Osteoblast (primary cell): Measurements from ENCODE around the gene PSKH1. TPM values are rescaled to one million over a fixed set of nuclear protein-coding genes. Genes with fewer than 3 reads are reported as not detected.

ENCODE experiments used
- DNase-seq: peaks from one replicate; pipeline ENCODE4 v3.0.0; 2011; ENCODE audit warnings: low spot score, mixed read lengths; ENCODE audit not compliant: insufficient read length; ENCODE audit errors: missing footprints
- H2AFZ ChIP-seq: 2 replicates; pipeline ENCODE4 v1.6.0; 2011; ENCODE audit warnings: mild to moderate bottlenecking, low read length
- H3K27ac ChIP-seq: 2 replicates; pipeline ENCODE4 v1.5.1; 2011; ENCODE audit warnings: mild to moderate bottlenecking, low read depth, low read length, moderate library complexity
- H3K27me3 ChIP-seq: 2 replicates; pipeline ENCODE4 v1.6.0; 2012; ENCODE audit warnings: mild to moderate bottlenecking, control low read depth, inconsistent platforms, low read length, moderate library complexity; ENCODE audit not compliant: insufficient read depth
- H3K36me3 ChIP-seq: 2 replicates; pipeline ENCODE4 v1.5.1; 2011; ENCODE audit warnings: mild to moderate bottlenecking, low read length, control low read depth, moderate library complexity; ENCODE audit not compliant: insufficient read depth
- H3K4me1 ChIP-seq: 2 replicates; pipeline ENCODE4 v1.5.1; 2011; ENCODE audit warnings: mild to moderate bottlenecking, low read length, control low read depth, moderate library complexity; ENCODE audit not compliant: insufficient read depth
- H3K4me2 ChIP-seq: 2 replicates; pipeline ENCODE4 v1.6.0; 2011; ENCODE audit warnings: mild to moderate bottlenecking, low read length; ENCODE audit not compliant: insufficient read depth
- H3K4me3 ChIP-seq: fragments of 200-600 bp; sonication (generic); 3 replicates; pipeline ENCODE4 v1.5.1; 2012; ENCODE audit warnings: mild to moderate bottlenecking, low read length, inconsistent platforms; ENCODE audit not compliant: insufficient read depth
- H3K79me2 ChIP-seq: 2 replicates; pipeline ENCODE4 v1.6.0; 2012; ENCODE audit warnings: mild to moderate bottlenecking, low read length, control low read depth, inconsistent platforms; ENCODE audit not compliant: insufficient read depth
- H3K9me3 ChIP-seq: 2 replicates; pipeline ENCODE4 v1.5.1; 2011; ENCODE audit warnings: low read depth, low read length, control low read depth
- H4K20me1 ChIP-seq: 2 replicates; pipeline ENCODE4 v1.6.0; 2012; ENCODE audit warnings: mild to moderate bottlenecking, low read length, control low read depth; ENCODE audit not compliant: insufficient read depth
- small RNA-seq: library from RNA; depleted of rRNA; stranded (forward); fragments of <200 nt; gene quantifications from one replicate; pipeline ENCODE3, GENCODE V24; 2012
- total RNA-seq: library from RNA; depleted of rRNA; stranded (reverse); fragments of >200 nt; gene quantifications from 2 replicates; pipeline ENCODE4 v1.2.3, GENCODE V29; 2012
- TF ChIP-seq, protein P1 (sequence below): IDR thresholded peaks from 2 replicates; pipeline ENCODE4 v1.5.1; 2011; ENCODE audit warnings: mild to moderate bottlenecking, low read depth, low read length, moderate library complexity; ENCODE audit errors: extremely low read depth

Gene PSKH1
- total RNA-seq, 1 donor: 18.5 TPM

DNA sequence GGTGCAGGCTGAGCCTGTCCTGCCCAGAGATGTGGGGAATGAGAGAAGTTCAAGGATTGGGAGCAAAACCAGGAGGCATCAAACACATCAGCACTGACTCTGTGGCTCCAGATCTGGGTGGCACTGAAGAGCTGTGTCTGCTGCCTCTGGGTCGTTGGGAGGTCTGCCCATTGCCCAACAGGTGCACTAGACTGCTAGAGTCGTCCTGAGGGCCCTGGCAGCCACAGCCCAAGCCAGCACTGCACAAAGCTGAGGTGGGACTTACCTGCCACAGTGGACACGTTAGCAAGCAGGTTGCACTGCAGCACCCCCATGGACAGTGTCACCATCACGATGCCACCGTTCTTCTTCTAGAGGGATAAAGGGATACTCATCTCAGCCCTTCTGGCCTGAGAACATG is 84.0 kb downstream of the PSKH1 start:
- TF ChIP-seq, protein P1, sequence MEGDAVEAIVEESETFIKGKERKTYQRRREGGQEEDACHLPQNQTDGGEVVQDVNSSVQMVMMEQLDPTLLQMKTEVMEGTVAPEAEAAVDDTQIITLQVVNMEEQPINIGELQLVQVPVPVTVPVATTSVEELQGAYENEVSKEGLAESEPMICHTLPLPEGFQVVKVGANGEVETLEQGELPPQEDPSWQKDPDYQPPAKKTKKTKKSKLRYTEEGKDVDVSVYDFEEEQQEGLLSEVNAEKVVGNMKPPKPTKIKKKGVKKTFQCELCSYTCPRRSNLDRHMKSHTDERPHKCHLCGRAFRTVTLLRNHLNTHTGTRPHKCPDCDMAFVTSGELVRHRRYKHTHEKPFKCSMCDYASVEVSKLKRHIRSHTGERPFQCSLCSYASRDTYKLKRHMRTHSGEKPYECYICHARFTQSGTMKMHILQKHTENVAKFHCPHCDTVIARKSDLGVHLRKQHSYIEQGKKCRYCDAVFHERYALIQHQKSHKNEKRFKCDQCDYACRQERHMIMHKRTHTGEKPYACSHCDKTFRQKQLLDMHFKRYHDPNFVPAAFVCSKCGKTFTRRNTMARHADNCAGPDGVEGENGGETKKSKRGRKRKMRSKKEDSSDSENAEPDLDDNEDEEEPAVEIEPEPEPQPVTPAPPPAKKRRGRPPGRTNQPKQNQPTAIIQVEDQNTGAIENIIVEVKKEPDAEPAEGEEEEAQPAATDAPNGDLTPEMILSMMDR: no peak
- DNase-seq: no peak

DNA sequence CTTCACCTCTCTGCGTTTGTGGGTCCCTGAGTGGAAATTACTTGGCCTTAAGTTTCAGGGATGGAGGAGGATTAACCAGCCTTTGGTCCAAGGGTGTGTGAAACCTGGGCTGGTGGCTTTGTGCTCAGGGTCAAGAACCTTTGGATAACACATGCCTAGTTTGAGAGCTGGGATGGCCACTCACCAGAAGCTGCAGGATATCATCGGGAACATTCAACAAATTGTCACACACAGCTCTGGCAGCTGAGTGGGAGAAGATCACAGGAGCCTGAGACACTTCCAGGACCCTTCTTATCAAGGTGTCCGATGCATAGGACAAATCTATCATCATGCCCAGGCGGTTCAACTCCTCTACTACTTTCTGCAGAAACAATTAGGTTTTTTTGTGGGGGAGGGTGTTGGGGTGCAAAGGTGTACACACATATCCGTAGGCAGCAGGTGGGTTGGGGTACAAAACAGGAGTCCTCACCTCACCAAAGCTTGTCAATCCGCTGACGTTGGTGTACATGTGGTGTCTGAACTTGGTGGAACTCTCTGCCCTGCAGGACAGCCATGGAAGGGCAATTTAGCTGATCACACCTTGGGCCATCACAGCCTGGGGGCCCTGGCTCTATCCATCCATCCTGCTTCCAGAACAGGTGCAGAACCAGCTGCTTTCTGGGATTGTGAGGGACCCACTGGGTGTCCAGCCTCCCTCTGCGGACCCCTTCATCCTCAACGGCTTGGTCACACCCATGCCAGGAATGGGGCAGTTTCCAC is 84.6 kb downstream of the PSKH1 start:
- Histone ChIP-seq H3K79me2 (no peaks in the 10 kb centered on the region), H3K4me1 (no peaks in the 10 kb centered on the region), H2AFZ (no peak overlapping the region), H3K9me3 (no peaks in the 10 kb centered on the region), H3K36me3 (no peaks in the 10 kb centered on the region), H4K20me1 (no peaks in the 10 kb centered on the region), H3K27me3 (no peaks in the 10 kb centered on the region), H3K4me3 (no peak overlapping the region), H3K4me2 (no peak overlapping the region), H3K27ac (no peak overlapping the region)
- TF ChIP-seq, protein P1: no peak
- DNase-seq: peak; percentile 54

More for the DNA sequence above, 84.0 kb downstream of the PSKH1 start:
- Histone ChIP-seq H3K36me3 (no peaks in the 10 kb centered on the region), H3K4me3 (no peak overlapping the region), H3K9me3 (no peaks in the 10 kb centered on the region), H3K4me2 (no peak overlapping the region), H3K27me3 (no peaks in the 10 kb centered on the region), H2AFZ (no peak overlapping the region), H3K79me2 (no peaks in the 10 kb centered on the region), H4K20me1 (no peaks in the 10 kb centered on the region), H3K4me1 (no peaks in the 10 kb centered on the region), H3K27ac (no peak overlapping the region)

Small RNAs within 50 kb of the gene (small RNA-seq; reads per million reads assigned to genes)
- gene AC040162.2 (not detected), gene NRN1L (not detected)

Other genes starting within 250 kb of the PSKH1 start
- gene CARMIL2, start 248.1 kb upstream of the PSKH1 start, total RNA-seq: under 0.01 TPM in 2 replicates
- gene ACD, start 233.0 kb upstream of the PSKH1 start, total RNA-seq: 16.5 and 18.8 TPM in 2 replicates
- gene PARD6A, start 232.3 kb upstream of the PSKH1 start, total RNA-seq: 2.4 and 2.9 TPM in 2 replicates
- gene ENKD1, start 226.5 kb upstream of the PSKH1 start, total RNA-seq: 13.3 and 15.9 TPM in 2 replicates
- gene C16orf86, start 226.4 kb upstream of the PSKH1 start, total RNA-seq: 6.2 and 6.9 TPM in 2 replicates
- 15.9 and 19.4 TPM in 2 replicates for gene GFOD2, start 173.9 kb upstream of the PSKH1 start, total RNA-seq
- 5.4 and 5.6 TPM in 2 replicates for gene RANBP10, start 86.7 kb upstream of the PSKH1 start, total RNA-seq
- 0.88 and 1.8 TPM in 2 replicates for gene TSNAXIP1, start 86.4 kb upstream of the PSKH1 start, total RNA-seq
- 23.6 and 25.7 TPM in 2 replicates for gene THAP11, start 50.9 kb upstream of the PSKH1 start, total RNA-seq
- 203 TPM in 2 replicates for gene NUTF2, start 46.3 kb upstream of the PSKH1 start, total RNA-seq
- gene CENPT, start 45.6 kb upstream of the PSKH1 start, total RNA-seq: 24.2 and 25.6 TPM in 2 replicates
- gene EDC4, start 20.2 kb upstream of the PSKH1 start, total RNA-seq: 45.7 and 60.8 TPM in 2 replicates
- gene NRN1L, start 8.4 kb upstream of the PSKH1 start, total RNA-seq: 0.29 TPM in 1 of 2 replicates, not detected in the other
- gene CTRL, start 38.6 kb downstream of the PSKH1 start, total RNA-seq: 0.36 and 0.59 TPM in 2 replicates
- gene PSMB10, start 43.6 kb downstream of the PSKH1 start, total RNA-seq: 44.5 and 47.0 TPM in 2 replicates
- 6.9 and 8.8 TPM in 2 replicates for gene LCAT, start 50.9 kb downstream of the PSKH1 start, total RNA-seq
- 79.3 and 82.2 TPM in 2 replicates for gene SLC12A4, start 75.4 kb downstream of the PSKH1 start, total RNA-seq
- not detected in 2 replicates for gene DPEP3, start 87.2 kb downstream of the PSKH1 start, total RNA-seq
- not detected in 2 replicates for gene DPEP2, start 106.2 kb downstream of the PSKH1 start, total RNA-seq
- not detected in 2 replicates for gene DPEP2NB, start 122.7 kb downstream of the PSKH1 start, total RNA-seq
- 10.5 and 12.4 TPM in 2 replicates for gene DDX28, start 130.0 kb downstream of the PSKH1 start, total RNA-seq
- gene DUS2, start 130.0 kb downstream of the PSKH1 start, total RNA-seq: 8.7 and 8.8 TPM in 2 replicates
- gene NFATC3, start 192.1 kb downstream of the PSKH1 start, total RNA-seq: 36.2 and 43.9 TPM in 2 replicates